Measurements from ENCODE around the gene HERC2. TPM values are rescaled to one million over a fixed set of nuclear protein-coding genes. Genes with fewer than 3 reads are reported as not detected.

HERC2 gene
- total RNA-seq, 2 experiments from 2014 or later: 30.2 to 33.7 TPM

Other genes starting within 250 kb of the HERC2 start
- not detected for gene OCA2, start 222.9 kb downstream of the HERC2 start, total RNA-seq
- not detected for gene GOLGA6L24, start 35.9 kb upstream of the HERC2 start, total RNA-seq
- gene GOLGA8F, start 56.5 kb upstream of the HERC2 start, total RNA-seq: not detected
- gene GOLGA8G, start 210.8 kb upstream of the HERC2 start, total RNA-seq: not detected
- not detected for gene GOLGA6L25, start 231.4 kb upstream of the HERC2 start, total RNA-seq